IMR-90 (cell line): Measurements from ENCODE around the gene SIK3.

Source experiments
- BHLHE40 ChIP-seq: fragments of 150-350 bp; IDR thresholded peaks from 2 replicates; pipeline ENCODE4 v1.6.1; 2016; ENCODE audit warnings: mild to moderate bottlenecking, low read depth, low read length
- CEBPB ChIP-seq: IDR thresholded peaks from 2 replicates; pipeline ENCODE4 v1.6.1; 2012; ENCODE audit warnings: low read depth, low read length, improper control_type of control experiment
- CHD1 ChIP-seq: IDR thresholded peaks from 2 replicates; pipeline ENCODE4 v1.6.1; 2012; ENCODE audit warnings: low read depth, low read length, improper control_type of control experiment
- CTCF ChIP-seq: conservative IDR thresholded peaks from 2 replicates; pipeline ENCODE4 v1.5.1; 2012; ENCODE audit warnings: mild to moderate bottlenecking, low read depth, low read length, improper control_type of control experiment
- FOS ChIP-seq: fragments of 150-350 bp; IDR thresholded peaks from 2 replicates; pipeline ENCODE4 v1.6.1; 2016; ENCODE audit warnings: low read depth, low read length
- MAZ ChIP-seq: IDR thresholded peaks from 2 replicates; pipeline ENCODE4 v1.6.1; 2012; ENCODE audit warnings: low read depth, mild to moderate bottlenecking, low read length, improper control_type of control experiment, moderate library complexity, borderline replicate concordance
- MXI1 ChIP-seq: IDR thresholded peaks from 2 replicates; pipeline ENCODE4 v1.6.1; 2012; ENCODE audit warnings: low read depth, mild to moderate bottlenecking, low read length, moderate library complexity, borderline replicate concordance
- POLR2A ChIP-seq: IDR thresholded peaks from 2 replicates; pipeline ENCODE4 v1.6.1; 2012; ENCODE audit warnings: mild to moderate bottlenecking, low read depth, low read length
- RAD21 ChIP-seq: IDR thresholded peaks from 2 replicates; pipeline ENCODE4 v1.6.1; 2012; ENCODE audit warnings: low read length, improper control_type of control experiment
- USF2 ChIP-seq: fragments of 150-350 bp; IDR thresholded peaks from 2 replicates; pipeline ENCODE4 v1.6.1; 2017; ENCODE audit warnings: mild to moderate bottlenecking, antibody characterized with exemption, low read length, low read depth

- no peak for TF ChIP-seq CHD1
- no peak for TF ChIP-seq CTCF
- no peak for TF ChIP-seq USF2
- no peak for TF ChIP-seq POLR2A
- no peak for TF ChIP-seq BHLHE40
- TF ChIP-seq CEBPB: no peak
- no peak for TF ChIP-seq MAZ
- TF ChIP-seq FOS: no peak
- TF ChIP-seq RAD21: no peak
- no peak for TF ChIP-seq MXI1
These were observed 2.3 kb upstream of the SIK3 start for GRCh38 chr11:117100556-117100955.
